ENCODE results near the gene FOLR2.

Gene FOLR2

GRCh38 chr11:72245263-72245816, 28.7 kb downstream of the FOLR2 start:
- Histone ChIP-seq H3K4me2 (ENCODE audit: low read length) (no peak overlapping the region), H3F3A (ENCODE audit: insufficient read depth, low read length) (no peaks in the 10 kb centered on the region), H2AFZ (ENCODE audit: low read length) (no peak overlapping the region), H3K27ac (ENCODE audit: low read depth, low read length, poor library complexity, severe bottlenecking) (no peak overlapping the region), H3K4me1 (ENCODE audit: insufficient read depth, low read length, severe bottlenecking) (no peaks in the 10 kb centered on the region), H3K9me3 (ENCODE audit: low read length) (no peaks in the 10 kb centered on the region), H4K20me1 (ENCODE audit: insufficient read depth, low read length) (no peaks in the 10 kb centered on the region), H3K9ac (ENCODE audit: low read length) (no peak overlapping the region), H3K4me3 (ENCODE audit: low read depth, low read length, poor library complexity, severe bottlenecking) (no peak overlapping the region), H3K27me3 (ENCODE audit: insufficient read depth, low read length) (no peaks in the 10 kb centered on the region), H3K36me3 (ENCODE audit: insufficient read depth, low read length) (no peaks in the 10 kb centered on the region), H3K79me2 (ENCODE audit: insufficient read depth, low read length) (no peaks in the 10 kb centered on the region), H3K9me2 (ENCODE audit: low read depth, low read length) (no peaks in the 10 kb centered on the region)
- no peak for TF ChIP-seq EZH2 (IDR thresholded peaks at IDR 0.05; ENCODE audit: borderline replicate concordance, low read length)
- TF ChIP-seq CTCF (IDR thresholded peaks at IDR 0.05; ENCODE audit: low read length), result no peak

GRCh38 chr11:72247584-72247983, 31.0 kb downstream of the FOLR2 start:
- Histone ChIP-seq H3K27ac (ENCODE audit: low read depth, low read length, poor library complexity, severe bottlenecking) (no peak overlapping the region), H3K36me3 (ENCODE audit: insufficient read depth, low read length) (no peaks in the 10 kb centered on the region), H3K4me3 (ENCODE audit: low read depth, low read length, poor library complexity, severe bottlenecking) (no peak overlapping the region), H3K4me1 (ENCODE audit: insufficient read depth, low read length, severe bottlenecking) (no peaks in the 10 kb centered on the region), H3K27me3 (ENCODE audit: insufficient read depth, low read length) (no peaks in the 10 kb centered on the region), H3K4me2 (ENCODE audit: low read length) (no peak overlapping the region), H3K9me2 (ENCODE audit: low read depth, low read length) (no peaks in the 10 kb centered on the region), H2AFZ (ENCODE audit: low read length) (no peak overlapping the region), H4K20me1 (ENCODE audit: insufficient read depth, low read length) (no peaks in the 10 kb centered on the region), H3K9ac (ENCODE audit: low read length) (no peak overlapping the region), H3K79me2 (ENCODE audit: insufficient read depth, low read length) (no peaks in the 10 kb centered on the region), H3F3A (ENCODE audit: insufficient read depth, low read length) (no peaks in the 10 kb centered on the region), H3K9me3 (ENCODE audit: low read length) (no peaks in the 10 kb centered on the region)
- TF ChIP-seq EZH2 (IDR thresholded peaks at IDR 0.05; ENCODE audit: borderline replicate concordance, low read length) (no peak), CTCF (IDR thresholded peaks at IDR 0.05; ENCODE audit: low read length) (no peak)

- TF ChIP-seq CTCF (IDR thresholded peaks at IDR 0.05; ENCODE audit: low read length) (no peak), EZH2 (IDR thresholded peaks at IDR 0.05; ENCODE audit: borderline replicate concordance, low read length) (no peak)
- no peaks in the 10 kb centered on the region for H3K9me3 ChIP-seq (ENCODE audit: low read length)
- no peak overlapping the region for H3K4me3 ChIP-seq (ENCODE audit: low read depth, low read length, poor library complexity, severe bottlenecking)
- H3K4me2 ChIP-seq (ENCODE audit: low read length), result no peak overlapping the region
- no peaks in the 10 kb centered on the region for H3K4me1 ChIP-seq (ENCODE audit: insufficient read depth, low read length, severe bottlenecking)
- no peak overlapping the region for H3K9ac ChIP-seq (ENCODE audit: low read length)
- H3K79me2 ChIP-seq (ENCODE audit: insufficient read depth, low read length), result no peaks in the 10 kb centered on the region
- H3F3A ChIP-seq (ENCODE audit: insufficient read depth, low read length), result no peaks in the 10 kb centered on the region
- H3K27ac ChIP-seq (ENCODE audit: low read depth, low read length, poor library complexity, severe bottlenecking), result no peak overlapping the region
- no peaks in the 10 kb centered on the region for H4K20me1 ChIP-seq (ENCODE audit: insufficient read depth, low read length)
- no peak overlapping the region for H2AFZ ChIP-seq (ENCODE audit: low read length)
- no peaks in the 10 kb centered on the region; the same call in 1 of the 2 replicates for H3K27me3 ChIP-seq (ENCODE audit: insufficient read depth, low read length)
- no peaks in the 10 kb centered on the region for H3K9me2 ChIP-seq (ENCODE audit: low read depth, low read length)
- H3K36me3 ChIP-seq (ENCODE audit: insufficient read depth, low read length), result no peaks in the 10 kb centered on the region; the same call in 1 of the 2 replicates
These were observed 33.4 kb downstream of the FOLR2 start for GRCh38 chr11:72249961-72250360.

All from OCI-LY1 (cell line).